GM20000 (cell line): ENCODE measurements around the gene PLPP3.

Experiments used
- DNase-seq: peaks from one replicate; pipeline ENCODE4 v3.0.0; 2012; ENCODE audit warnings: low spot score
- TF ChIP-seq, protein P1 (sequence below): IDR thresholded peaks from 2 replicates; pipeline ENCODE4 v1.5.1; 2012; ENCODE audit warnings: mild to moderate bottlenecking, control low read depth; ENCODE audit errors: extremely low read depth, missing control alignments

The PLPP3 gene

DNA sequence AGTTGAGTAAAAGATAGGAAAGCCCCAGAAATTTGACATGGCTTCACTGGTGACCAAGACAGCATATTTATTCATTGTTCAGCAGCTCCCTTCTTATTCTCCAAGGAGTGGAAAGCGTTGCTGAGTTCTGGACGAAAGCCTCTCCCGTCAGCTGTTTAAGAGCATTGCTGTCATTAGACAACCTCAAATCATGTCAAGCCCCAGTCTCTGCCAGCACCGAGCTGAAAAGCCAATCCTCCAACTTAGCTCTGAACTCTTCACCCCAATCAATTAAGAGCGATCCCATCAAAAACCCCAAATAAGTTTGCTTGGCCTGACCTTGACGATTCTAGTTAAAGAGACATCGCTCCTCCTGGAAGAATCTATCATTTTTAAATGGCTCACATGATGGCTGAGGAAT, 110.8 kb downstream of the PLPP3 start:
- DNase-seq, result no peak

DNA sequence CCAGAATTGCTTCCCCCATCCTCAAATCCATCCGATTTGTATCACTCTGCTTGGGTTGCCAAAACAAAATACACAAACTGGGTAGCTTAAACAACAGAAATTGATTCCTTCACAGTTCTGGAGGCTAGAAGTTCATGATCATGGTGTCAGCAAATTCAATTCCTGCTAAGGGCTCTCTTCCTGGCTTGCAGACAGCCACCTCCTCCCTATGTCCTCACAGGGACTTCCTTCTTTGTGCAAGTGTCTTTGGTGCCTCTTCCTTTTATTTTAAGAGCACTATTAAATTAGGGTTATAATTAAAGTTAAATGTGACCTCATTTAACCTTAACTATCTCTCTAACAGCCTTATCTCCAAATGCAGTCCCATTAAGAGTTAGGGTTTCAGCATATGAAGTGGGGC, 112.8 kb downstream of the PLPP3 start:
- TF ChIP-seq, protein P1, sequence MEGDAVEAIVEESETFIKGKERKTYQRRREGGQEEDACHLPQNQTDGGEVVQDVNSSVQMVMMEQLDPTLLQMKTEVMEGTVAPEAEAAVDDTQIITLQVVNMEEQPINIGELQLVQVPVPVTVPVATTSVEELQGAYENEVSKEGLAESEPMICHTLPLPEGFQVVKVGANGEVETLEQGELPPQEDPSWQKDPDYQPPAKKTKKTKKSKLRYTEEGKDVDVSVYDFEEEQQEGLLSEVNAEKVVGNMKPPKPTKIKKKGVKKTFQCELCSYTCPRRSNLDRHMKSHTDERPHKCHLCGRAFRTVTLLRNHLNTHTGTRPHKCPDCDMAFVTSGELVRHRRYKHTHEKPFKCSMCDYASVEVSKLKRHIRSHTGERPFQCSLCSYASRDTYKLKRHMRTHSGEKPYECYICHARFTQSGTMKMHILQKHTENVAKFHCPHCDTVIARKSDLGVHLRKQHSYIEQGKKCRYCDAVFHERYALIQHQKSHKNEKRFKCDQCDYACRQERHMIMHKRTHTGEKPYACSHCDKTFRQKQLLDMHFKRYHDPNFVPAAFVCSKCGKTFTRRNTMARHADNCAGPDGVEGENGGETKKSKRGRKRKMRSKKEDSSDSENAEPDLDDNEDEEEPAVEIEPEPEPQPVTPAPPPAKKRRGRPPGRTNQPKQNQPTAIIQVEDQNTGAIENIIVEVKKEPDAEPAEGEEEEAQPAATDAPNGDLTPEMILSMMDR, result no peak
- no peak for DNase-seq

More for the DNA sequence above, 110.8 kb downstream of the PLPP3 start:
- TF ChIP-seq, protein P1, result no peak

- no peak for DNase-seq
Measured at GRCh38 chr1:56464294-56464693, 115.1 kb downstream of the PLPP3 start.

DNA sequence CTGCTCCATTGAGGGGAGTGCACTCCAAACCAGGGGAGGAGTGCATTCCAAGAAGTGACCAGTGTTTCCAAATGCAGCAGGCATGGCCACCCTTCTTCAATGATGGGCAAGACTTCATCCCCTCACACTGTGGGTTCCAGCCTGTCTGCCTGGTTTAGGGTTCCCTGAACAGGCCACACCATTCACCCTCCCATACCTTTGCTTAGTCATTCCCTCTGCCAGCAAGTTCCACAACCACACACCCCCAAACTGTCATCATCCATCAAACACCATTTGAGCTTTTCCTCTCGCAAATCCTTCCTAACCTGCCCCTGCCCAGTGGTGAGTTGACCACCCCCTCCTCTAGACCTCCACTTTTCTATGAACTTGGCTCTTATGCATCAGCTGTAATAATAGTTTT, 116.0 kb downstream of the PLPP3 start:
- TF ChIP-seq, protein P1, result no peak
- DNase-seq, result no peak

More at GRCh38 chr1:56464294-56464693, 115.1 kb downstream of the PLPP3 start:
- TF ChIP-seq, protein P1, result no peak

GRCh38 chr1:56462209-56462608, 117.2 kb downstream of the PLPP3 start:
- no peak for DNase-seq
- TF ChIP-seq, protein P1, result no peak

DNA sequence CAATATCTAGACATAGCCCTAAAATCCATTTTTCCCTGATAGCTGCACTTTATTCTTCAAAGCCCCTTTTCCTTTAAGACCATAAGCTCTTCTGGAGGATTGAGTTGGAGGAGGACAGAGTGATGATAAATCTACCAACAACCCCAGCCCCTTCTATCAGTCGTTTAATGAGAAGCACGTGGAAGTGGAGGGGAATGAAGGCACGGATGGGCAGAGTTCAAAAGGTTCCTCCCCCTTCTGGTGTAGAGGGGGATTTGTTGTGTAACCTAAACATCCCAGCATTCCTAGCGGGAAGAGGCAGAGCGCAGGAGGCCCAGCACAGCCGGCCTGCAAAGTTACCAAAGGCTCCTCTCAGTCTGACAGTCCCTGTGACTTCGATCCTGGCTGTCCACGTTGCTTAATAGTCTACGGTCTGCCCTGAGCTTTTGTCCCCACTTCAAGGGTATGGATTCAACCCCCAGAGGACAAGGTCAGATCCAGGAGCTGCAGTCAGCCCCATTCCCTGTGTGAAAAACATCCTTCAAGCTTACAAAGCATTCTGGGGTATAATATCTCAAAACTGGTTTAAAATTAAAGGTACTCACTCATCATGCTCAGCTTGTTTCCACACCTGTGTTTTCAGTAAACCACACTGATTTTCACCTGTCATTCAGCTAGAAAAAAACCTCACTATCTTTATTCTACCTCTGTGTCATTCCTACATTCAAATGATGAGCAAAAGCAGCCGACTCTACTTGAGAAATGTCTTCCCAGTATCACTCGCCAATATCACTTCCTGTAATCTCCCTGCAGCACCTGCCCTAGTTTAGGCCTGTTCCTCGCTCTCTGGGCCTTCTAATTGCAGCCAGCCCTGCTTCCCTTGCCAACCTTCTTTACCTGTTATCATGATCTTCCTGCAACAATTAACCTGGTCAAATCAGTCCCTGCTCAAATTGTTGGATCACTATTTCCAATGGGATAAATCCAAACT, 117.9 kb downstream of the PLPP3 start:
- no peak for DNase-seq
- TF ChIP-seq, protein P1, result no peak

DNA sequence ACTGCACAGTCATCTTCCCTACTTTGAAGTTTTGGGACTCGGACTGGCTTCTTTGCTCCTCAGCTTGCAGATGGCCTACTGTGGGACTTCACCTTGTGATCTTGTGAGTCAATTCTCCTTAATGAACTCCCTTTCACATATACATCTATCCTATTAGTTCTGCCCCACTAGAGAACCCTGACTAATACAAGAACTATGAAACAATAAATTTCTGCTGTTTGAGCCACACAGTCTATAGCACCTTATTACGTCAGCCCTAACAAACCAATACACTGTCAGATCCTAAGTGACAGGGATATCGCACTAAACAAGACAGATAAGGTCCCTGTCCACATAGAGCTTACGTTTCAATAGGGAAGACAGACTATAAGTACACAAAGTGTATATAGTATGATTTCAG, 120.1 kb downstream of the PLPP3 start:
- TF ChIP-seq, protein P1, result no peak
- no peak for DNase-seq
